Colon (tissue), 2 donors: Measurements from ENCODE around the gene SMCP.

Experiments used
- FAIRE-seq: peaks from 2 replicates; lab custom pipeline; 2012; peaks lifted over from hg19 to GRCh38; lab: Jason Lieb, UNC
- donor health status: control.
- donor health status: control.

Gene SMCP

GRCh38 chr1:152886758-152887409 lies 8.8 kb downstream of the SMCP start:
- no peak for FAIRE-seq

- no peak for FAIRE-seq
Measured at GRCh38 chr1:152888126-152888525, 10.0 kb downstream of the SMCP start.

DNA sequence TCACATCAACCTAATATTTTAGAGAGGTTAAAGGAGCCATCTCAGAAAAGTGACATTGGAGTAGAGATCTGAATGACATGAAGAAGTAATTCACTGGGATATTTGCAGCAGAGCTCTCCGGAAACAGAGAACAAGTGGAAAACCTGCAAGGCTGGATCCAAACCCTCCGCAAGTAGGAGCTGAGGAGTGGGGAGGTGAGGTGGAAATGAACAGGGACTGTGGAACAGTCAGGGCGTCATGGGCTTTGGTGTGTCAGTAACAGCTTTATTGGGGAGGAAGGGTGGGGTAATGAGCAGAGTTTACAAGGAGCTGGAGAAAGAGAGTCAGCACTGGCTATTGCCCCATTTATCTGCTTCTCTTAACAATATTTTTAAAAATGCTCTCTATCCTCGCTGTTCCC lies 20.9 kb downstream of the SMCP start:
- no peak for FAIRE-seq

DNA sequence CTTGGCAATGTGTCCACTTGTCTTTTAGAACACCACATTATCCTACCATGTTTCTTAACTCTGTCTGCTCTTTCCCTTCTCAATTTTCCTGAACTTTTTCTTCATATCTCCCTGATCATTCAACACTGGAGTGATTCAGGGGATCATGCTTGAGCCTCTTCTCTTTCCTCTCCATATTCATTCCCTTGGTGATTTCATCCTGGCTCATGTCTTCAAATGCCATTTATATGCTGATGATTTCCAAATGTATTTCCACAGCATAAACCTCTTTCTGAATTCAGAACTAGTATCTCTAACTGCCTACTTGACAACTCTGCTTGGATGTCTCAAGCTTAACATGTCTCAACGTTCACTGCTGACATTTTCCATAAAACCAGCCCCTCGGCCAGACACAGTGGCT lies 21.8 kb downstream of the SMCP start:
- no peak for FAIRE-seq

DNA sequence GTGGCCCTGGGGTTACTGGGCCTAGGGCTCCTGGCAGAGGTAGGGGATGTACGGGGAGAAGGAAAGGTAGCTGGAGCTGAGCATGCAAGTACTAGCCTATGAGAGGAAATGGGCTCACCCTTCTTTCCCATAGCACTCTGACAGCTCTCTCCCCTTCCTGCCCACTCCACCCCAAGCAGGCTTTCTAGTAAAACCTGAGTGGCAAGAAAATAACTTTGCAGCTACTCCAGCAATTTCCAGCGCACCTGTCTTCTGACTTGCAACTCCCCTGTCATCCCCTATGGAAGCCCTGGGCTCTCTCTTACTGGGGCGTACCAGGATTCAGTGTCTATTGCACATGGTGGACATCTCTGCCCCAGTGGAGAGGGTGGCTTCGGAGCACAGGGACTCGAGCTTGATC lies 23.5 kb downstream of the SMCP start:
- FAIRE-seq, result no peak

GRCh38 chr1:152902636-152903035 lies 24.5 kb downstream of the SMCP start:
- no peak for FAIRE-seq

GRCh38 chr1:152904688-152905440 lies 26.7 kb downstream of the SMCP start:
- no peak for FAIRE-seq

DNA sequence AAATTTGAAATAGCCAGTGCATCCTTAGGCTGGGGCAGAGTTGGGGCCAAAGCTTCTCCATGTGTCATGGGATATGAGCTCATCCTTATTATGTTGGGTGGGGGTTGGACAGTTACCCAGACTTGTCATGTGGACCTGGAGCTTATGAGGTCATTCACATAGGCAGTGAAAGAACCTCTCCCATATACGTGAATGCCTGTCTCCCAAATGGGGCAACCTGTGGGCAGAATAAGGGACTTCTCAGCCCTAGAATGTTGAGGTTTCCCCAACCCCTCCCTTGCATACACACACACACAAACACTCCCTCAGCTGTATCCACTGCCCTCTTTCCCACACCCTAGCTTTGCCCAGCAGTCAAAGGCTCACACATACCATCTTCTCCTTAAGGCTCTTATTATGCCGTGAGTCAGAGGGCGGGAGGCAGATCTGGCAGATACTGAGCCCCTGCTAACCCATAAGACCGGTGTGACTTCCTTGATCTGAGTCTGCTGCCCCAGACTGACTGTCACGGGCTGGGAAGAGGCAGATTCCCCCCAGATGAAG lies 28.0 kb downstream of the SMCP start:
- no peak for FAIRE-seq

DNA sequence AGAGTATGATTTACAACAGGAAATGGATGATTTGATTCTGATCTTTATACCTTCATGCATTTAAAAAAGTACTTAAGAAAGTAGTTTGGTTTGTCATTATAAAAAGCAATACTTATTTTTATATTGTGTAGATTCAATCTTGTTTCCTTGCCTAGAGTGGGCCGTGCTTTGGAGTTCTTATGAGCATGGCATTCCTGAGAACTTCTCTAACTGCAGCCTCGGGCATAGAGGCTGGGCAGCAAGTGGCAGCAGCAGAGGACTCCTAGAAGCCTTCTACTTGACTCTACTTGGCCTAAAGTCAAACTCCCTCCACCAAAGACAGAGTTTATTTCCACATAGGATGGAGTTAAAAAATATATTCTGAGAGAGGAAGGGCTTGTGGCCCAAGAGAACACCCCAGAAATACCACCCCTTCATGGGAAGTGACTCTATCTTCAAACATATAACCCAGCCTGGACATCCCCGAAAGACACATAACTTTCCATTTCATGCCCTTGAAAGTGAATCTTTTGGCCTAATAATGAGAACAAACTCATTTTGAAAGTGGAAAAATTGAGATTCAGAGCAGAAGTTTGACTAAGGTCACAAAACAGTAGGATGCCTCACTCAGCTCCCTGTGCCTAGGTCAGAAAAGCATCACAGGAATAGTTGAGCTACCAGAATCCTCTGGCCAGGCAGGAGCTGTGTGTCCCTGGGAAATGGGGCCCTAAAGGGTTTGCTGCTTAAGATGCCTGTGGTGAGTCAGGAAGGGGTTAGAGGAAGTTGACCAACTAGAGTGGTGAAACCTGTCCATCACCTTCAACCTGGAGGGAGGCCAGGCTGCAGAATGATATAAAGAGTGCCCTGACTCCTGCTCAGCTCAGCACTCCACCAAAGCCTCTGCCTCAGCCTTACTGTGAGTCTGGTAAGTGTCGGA lies 29.8 kb downstream of the SMCP start, which contains the start of gene IVL:
TSS of gene IVL (plus strand) at position 861 of the 916 bp plus-strand sequence. CDS start 1,252 bp downstream, outside the sequence.
- FAIRE-seq, result no peak

GRCh38 chr1:152909206-152909605 lies 31.1 kb downstream of the SMCP start:
- FAIRE-seq, result no peak

DNA sequence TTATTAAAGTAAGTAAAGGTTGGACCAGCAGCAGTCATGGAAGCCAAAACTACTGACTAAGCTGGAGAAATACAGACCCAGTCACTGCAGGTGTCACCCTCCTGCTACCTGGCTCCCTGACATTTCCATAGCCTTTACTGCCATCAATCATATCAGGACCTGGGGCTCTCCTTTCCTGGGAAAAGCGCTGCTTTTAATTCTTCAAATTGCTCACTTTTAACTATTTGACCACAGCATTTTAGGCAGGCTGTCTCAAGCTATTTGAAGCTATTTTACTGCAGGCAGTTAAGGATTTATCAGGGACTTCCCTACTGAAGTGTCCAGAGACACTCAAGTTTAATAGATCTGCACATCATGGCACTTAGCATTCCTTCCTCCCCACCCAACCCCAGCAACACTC lies 34.3 kb downstream of the SMCP start:
- FAIRE-seq, result no peak

DNA sequence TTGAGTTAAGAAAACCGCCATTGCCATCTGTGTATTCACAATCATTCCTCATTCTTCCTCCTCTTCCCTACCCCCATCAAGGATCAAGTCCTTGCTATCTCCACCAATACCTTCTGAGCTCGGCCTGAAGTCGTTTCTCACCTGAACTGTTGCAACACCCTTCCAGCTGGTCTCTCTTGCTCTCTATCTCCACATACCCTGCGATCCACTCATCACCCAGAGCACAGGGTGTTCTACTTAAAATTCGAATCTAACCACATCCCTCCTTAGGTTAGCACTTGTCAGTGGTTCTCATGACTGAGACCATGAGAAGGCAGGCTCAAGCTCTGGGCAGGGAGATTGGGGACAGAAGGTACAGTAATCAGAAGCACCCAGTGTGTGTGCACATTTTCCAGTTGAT lies 34.8 kb downstream of the SMCP start:
- no peak for FAIRE-seq

- no peak for FAIRE-seq
Measured at GRCh38 chr1:152917794-152918193, 39.7 kb downstream of the SMCP start.

- FAIRE-seq, result no peak
Measured at GRCh38 chr1:152919071-152919470, 40.9 kb downstream of the SMCP start.

DNA sequence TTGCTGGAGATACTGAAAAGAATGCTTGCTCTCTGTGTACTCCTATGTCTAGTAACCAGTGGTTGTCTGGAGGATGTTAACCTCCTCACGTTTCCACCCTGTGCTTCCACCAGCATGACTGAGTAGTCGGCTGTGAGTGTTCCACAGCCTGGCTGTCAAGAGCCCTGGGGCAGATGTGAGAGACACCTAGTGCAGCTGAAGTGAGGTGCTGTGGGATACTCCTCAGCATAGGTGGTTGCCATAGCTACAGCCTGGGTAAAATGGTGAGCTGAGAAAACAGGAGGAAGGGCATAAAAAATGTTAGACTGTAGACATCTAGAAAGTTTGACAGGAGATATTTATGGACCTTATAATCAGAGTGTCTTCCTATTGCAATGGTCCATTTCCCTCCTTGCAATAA lies 46.1 kb downstream of the SMCP start:
- FAIRE-seq, result no peak

DNA sequence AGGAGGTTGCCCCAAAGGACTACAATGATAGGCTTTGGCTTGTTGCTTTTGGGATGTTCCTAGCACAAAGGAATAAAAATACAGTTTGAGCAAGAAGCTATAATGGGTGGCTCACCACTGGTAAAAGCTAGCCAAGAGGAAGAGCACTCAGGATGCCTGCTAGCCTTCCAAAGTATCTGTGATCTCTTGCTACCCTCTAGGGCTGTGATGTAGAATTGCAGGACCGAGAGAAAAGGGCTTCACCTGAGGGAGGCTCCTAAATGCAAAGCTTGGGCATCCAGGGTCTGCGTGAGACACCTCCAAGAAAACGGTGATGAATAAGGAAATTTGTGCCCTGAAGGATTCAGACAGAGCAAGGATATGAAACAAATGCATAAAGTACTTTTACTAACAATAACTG lies 48.0 kb downstream of the SMCP start:
- FAIRE-seq, result no peak

DNA sequence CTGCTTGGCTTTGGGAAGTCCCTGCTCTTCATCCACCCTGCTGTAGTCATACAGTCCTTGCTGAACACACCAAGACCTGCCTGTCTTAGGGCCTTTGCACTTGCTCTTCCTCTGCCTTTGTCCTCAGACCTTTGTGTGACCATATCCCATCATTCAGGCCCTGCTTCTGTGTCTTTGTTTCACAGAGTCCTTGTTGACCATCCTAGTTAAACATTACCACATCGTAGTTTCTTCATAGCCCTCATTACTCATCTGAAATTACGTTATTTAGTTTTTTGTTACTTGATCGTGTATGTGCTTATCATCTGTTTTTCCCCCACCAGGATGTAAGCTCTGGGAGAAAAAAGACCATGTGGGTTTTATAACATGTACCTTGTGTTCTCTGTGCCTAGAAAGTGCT lies 50.5 kb downstream of the SMCP start:
- no peak for FAIRE-seq

- no peak for FAIRE-seq
Measured at GRCh38 chr1:152932170-152932811, 54.2 kb downstream of the SMCP start.

- FAIRE-seq, result no peak
Measured at GRCh38 chr1:152933196-152933595, 55.1 kb downstream of the SMCP start.
